AG10803 (cell line): ENCODE data around the gene STRADB.

Experiments used
- DNase-seq: peaks from one replicate; pipeline ENCODE4 v3.0.0; 2010; ENCODE audit warnings: low read depth
- H3K4me3 ChIP-seq: 2 replicates; pipeline ENCODE4 v1.5.1; 2011; ENCODE audit warnings: mild to moderate bottlenecking, low read length, control low read depth
- CTCF ChIP-seq: conservative IDR thresholded peaks from 2 replicates; pipeline ENCODE4 v1.5.1; 2011; ENCODE audit warnings: mild to moderate bottlenecking, low read length, control low read depth, inconsistent platforms

Gene STRADB

GRCh38 chr2:201490291-201490690 lies 38.8 kb downstream of the STRADB start:
- DNase-seq, result no peak
- TF ChIP-seq CTCF, result no peak
- H3K4me3 ChIP-seq, result no peak overlapping the region

GRCh38 chr2:201496785-201497184 lies 45.2 kb downstream of the STRADB start:
- H3K4me3 ChIP-seq, result no peak overlapping the region
- TF ChIP-seq CTCF, result no peak
- no peak for DNase-seq

GRCh38 chr2:201500534-201500933 lies 49.0 kb downstream of the STRADB start:
- TF ChIP-seq CTCF, result no peak
- H3K4me3 ChIP-seq, result no peak overlapping the region
- peak; percentile 41 for DNase-seq

GRCh38 chr2:201502713-201503112 lies 51.2 kb downstream of the STRADB start:
- no peak overlapping the region for H3K4me3 ChIP-seq
- TF ChIP-seq CTCF, result no peak
- no peak for DNase-seq

- TF ChIP-seq CTCF, result no peak
- no peak overlapping the region for H3K4me3 ChIP-seq
- no peak for DNase-seq
Measured at GRCh38 chr2:201507725-201508124, 56.2 kb downstream of the STRADB start.

- TF ChIP-seq CTCF, result no peak
- DNase-seq, result peak; percentile 52
- H3K4me3 ChIP-seq, result no peak overlapping the region
Measured at GRCh38 chr2:201513271-201513670, 61.7 kb downstream of the STRADB start.

- no peak for DNase-seq
- no peak for TF ChIP-seq CTCF
- H3K4me3 ChIP-seq, result no peak overlapping the region
Measured at GRCh38 chr2:201515573-201516246, 64.2 kb downstream of the STRADB start.
